PC-3 (cell line): ENCODE results near the gene PRMT1. TPM values are rescaled to one million over a fixed set of nuclear protein-coding genes. Genes with fewer than 3 reads are reported as not detected.

Source experiments
- ATAC-seq: fragments of 200-7000 bp; cut with Tn5 transposase; 2 replicates; pipeline ENCODE4 v1.9.1; 2020; ENCODE audit warnings: mild to moderate bottlenecking, moderate library complexity
- BruUV-seq: library from RNA; stranded (reverse); fragments of 400-500 nt; replicated peaks from 2 replicates; lab custom pipeline; 2021; lab: Mats Ljungman, UMichigan
- CTCF ChIA-PET: fragments of 300-600 bp; sonication (Branson Sonifier 250); formaldehyde crosslinking; loops from one replicate; lab custom pipeline; 2022; ENCODE audit warnings: antibody characterized with exemption; lab: Charles Lee
- POLR2A ChIA-PET: fragments of 300-600 bp; sonication (Branson Sonifier 250); formaldehyde crosslinking; loops from one replicate; lab custom pipeline; 2022; ENCODE audit warnings: antibody characterized with exemption; ENCODE audit not compliant: unreplicated experiment; lab: Charles Lee
- DNase-seq: peaks from one replicate; pipeline ENCODE4 v3.0.0-alpha.2; 2015
- H2AFZ ChIP-seq: fragments of 300-600 bp; sonication (generic); 2 replicates; pipeline ENCODE4 v1.6.0; 2016; ENCODE audit warnings: antibody characterized with exemption, low read length
- H3F3A ChIP-seq: fragments of 300-600 bp; sonication (generic); one replicate; pipeline ENCODE4 v1.6.0; 2017; ENCODE audit warnings: antibody characterized with exemption, low read length, control low read depth, mild to moderate bottlenecking; ENCODE audit not compliant: unreplicated experiment
- H3K27ac ChIP-seq: fragments of 300-600 bp; sonication (generic); 2 replicates; pipeline ENCODE4 v1.5.1; 2016; ENCODE audit warnings: mild to moderate bottlenecking, low read length
- H3K27me3 ChIP-seq: fragments of 300-600 bp; sonication (generic); 2 replicates; pipeline ENCODE4 v1.6.1; 2016; ENCODE audit warnings: low read length, mixed read lengths
- H3K36me3 ChIP-seq: fragments of 300-600 bp; sonication (generic); 2 replicates; pipeline ENCODE4 v1.6.1; 2016; ENCODE audit warnings: low read depth, mixed run types, low read length, mixed read lengths
- H3K4me1 ChIP-seq: fragments of 300-600 bp; sonication (generic); 2 replicates; pipeline ENCODE4 v1.5.1; 2016; ENCODE audit warnings: low read length; ENCODE audit not compliant: insufficient read depth
- H3K4me2 ChIP-seq: fragments of 300-600 bp; sonication (generic); 2 replicates; pipeline ENCODE4 v1.6.0; 2016; ENCODE audit warnings: low read length
- H3K4me3 ChIP-seq: fragments of 300-600 bp; sonication (generic); 2 replicates; pipeline ENCODE4 v1.5.1; 2016; ENCODE audit warnings: mild to moderate bottlenecking, low read length, mixed read lengths
- H3K79me2 ChIP-seq: fragments of 300-600 bp; sonication (generic); 2 replicates; pipeline ENCODE4 v1.6.1; 2017; ENCODE audit warnings: low read length, mixed read lengths
- H3K9ac ChIP-seq: fragments of 300-600 bp; sonication (generic); 2 replicates; pipeline ENCODE4 v1.6.0; 2016; ENCODE audit warnings: mild to moderate bottlenecking, low read length
- H3K9me2 ChIP-seq: fragments of 300-600 bp; sonication (generic); replicated peaks from 2 replicates; pipeline ENCODE4 v1.6.1; 2016; ENCODE audit warnings: mixed run types, low read length, mixed read lengths
- H3K9me3 ChIP-seq: fragments of 300-600 bp; sonication (generic); 2 replicates; pipeline ENCODE4 v1.6.1; 2016; ENCODE audit warnings: low read length, mixed read lengths
- H4K20me1 ChIP-seq: fragments of 300-600 bp; sonication (generic); 2 replicates; pipeline ENCODE4 v1.6.1; 2016; ENCODE audit warnings: low read length, mixed read lengths
- CTCF ChIP-seq: fragments of 300-600 bp; sonication (generic); conservative IDR thresholded peaks from 2 replicates; pipeline ENCODE4 v1.5.1; 2017; ENCODE audit warnings: antibody characterized with exemption, low read depth, mild to moderate bottlenecking, low read length
- EZH2 ChIP-seq: fragments of 300-600 bp; sonication (generic); IDR thresholded peaks from one replicate; pipeline ENCODE4 v1.6.1; 2017; ENCODE audit warnings: antibody characterized with exemption, mild to moderate bottlenecking, low read length; ENCODE audit not compliant: unreplicated experiment
- EZH2phosphoT487 ChIP-seq: fragments of 300-600 bp; sonication (generic); IDR thresholded peaks from 2 replicates; pipeline ENCODE4 v1.6.1; 2018; ENCODE audit warnings: mild to moderate bottlenecking, antibody characterized with exemption, low read length, borderline replicate concordance
- intact Hi-C: fragments of 100-400 bp; cut with micrococcal nuclease; formaldehyde crosslinking; loops from 2 replicates; pipeline ENCODE4 v1.9.0; 2023
- total RNA-seq: library from RNA; depleted of rRNA; stranded (reverse); fragments of >200 nt; gene quantifications from 2 replicates; pipeline ENCODE4 v1.2.3, GENCODE V29; 2014

The PRMT1 gene
- total RNA-seq, 1 experiment from 2014 or later: 625 TPM

- intact Hi-C loops: loop anchor here (1.0 to 2.0 kb wide), 3 partner anchors 12 to 74 kb away; partner anchors contain the start of genes PRR12 and RRAS
- Histone ChIP-seq H3F3A (no peaks in the 10 kb centered on the region), H2AFZ (peak overlapping the region; percentile 88), H3K27me3 (no peaks in the 10 kb centered on the region), H3K27ac (peak overlapping the region; percentile 60), H3K36me3 (peaks cover 14% of the 10 kb centered on the region), H3K9me3 (no peaks in the 10 kb centered on the region), H3K4me3 (peak overlapping the region; percentile 89), H4K20me1 (peaks cover 3% of the 10 kb centered on the region; the same call in 1 of the 2 replicates), H3K4me2 (peak overlapping the region; percentile 98), H3K4me1 (peaks cover 18% of the 10 kb centered on the region), H3K9ac (peak overlapping the region; percentile 84), H3K9me2 (no peaks in the 10 kb centered on the region), H3K79me2 (peaks cover 36% of the 10 kb centered on the region)
- CTCF ChIA-PET: interaction anchor here (0.6 kb wide), 1 partner anchor 93 kb away, joined by 3 read pairs; no protein-coding TSS in a partner anchor
- POLR2A ChIA-PET: interaction anchor here (0.6 to 1.1 kb wide), 6 partner anchors 24 to 102 kb away, joined by 3 to 5 read pairs (median 4); partner anchors contain the start of genes AP2A1, CPT1C and RRAS
- ATAC-seq (peak; percentile 62), DNase-seq (peak; percentile 97)
- BruUV-seq: TSS peak; percentile 4
- TF ChIP-seq CTCF: no peak
- TF ChIP-seq EZH2: no peak
- TF ChIP-seq EZH2phosphoT487: no peak
Observed at GRCh38 chr19:49664171-49665035, 12.7 kb upstream of the PRMT1 start.

GRCh38 chr19:49665036-49665350 is 12.1 kb upstream of the PRMT1 start:
- no peaks in the 10 kb centered on the region for H3K27me3 ChIP-seq
- H3K27ac ChIP-seq: peak overlapping the region; percentile 60
- DNase-seq: peak; percentile 25
- CTCF ChIA-PET: interaction anchor here (0.6 kb wide), 1 partner anchor 94 kb away, joined by 3 read pairs; no protein-coding TSS in a partner anchor
- TF ChIP-seq EZH2phosphoT487 (no peak), EZH2 (no peak), CTCF (no peak)
- ATAC-seq: no peak
- intact Hi-C loops: loop anchor here (1.0 to 2.0 kb wide), 3 partner anchors 11 to 74 kb away; partner anchors contain the start of genes PRR12 and RRAS
- H3K4me1 ChIP-seq: peaks cover 18% of the 10 kb centered on the region
- no peaks in the 10 kb centered on the region for H3K9me3 ChIP-seq
- no peaks in the 10 kb centered on the region for H3F3A ChIP-seq
- peak overlapping the region; percentile 89 for H3K4me3 ChIP-seq
- POLR2A ChIA-PET: interaction anchor here (0.6 to 0.9 kb wide), 4 partner anchors 25 to 137 kb away, joined by 4 to 7 read pairs (median 6); partner anchors contain the start of genes AP2A1, RCN3 and RRAS
- BruUV-seq: no TSS peak
- peaks cover 36% of the 10 kb centered on the region for H3K79me2 ChIP-seq
- H3K9me2 ChIP-seq: no peaks in the 10 kb centered on the region
- H3K36me3 ChIP-seq: peaks cover 16% of the 10 kb centered on the region
- peaks cover 3% of the 10 kb centered on the region; the same call in 1 of the 2 replicates for H4K20me1 ChIP-seq
- H2AFZ ChIP-seq: peak overlapping the region; percentile 88
- peak overlapping the region; percentile 84 for H3K9ac ChIP-seq
- H3K4me2 ChIP-seq: peak overlapping the region; percentile 98
